ENCODE measurements around the gene TSNAXIP1.

The TSNAXIP1 gene

GRCh38 chr16:67806428-67807147 is at the start of gene TSNAXIP1, which contains the start of gene RANBP10:
Gene TSNAXIP1, plus strand, starts transcription at chr16:67806889. Its CDS starts 261 bp downstream, at chr16:67807150.
Gene RANBP10, minus strand, starts transcription at chr16:67806560. Its CDS starts 24 bp downstream, at chr16:67806536.
- peak; percentile 90 to 95 (median 94) for DNase-seq (ENCODE audit: low read depth in 2 of 3, low spot score in 1 of 3)

- no peak for DNase-seq (ENCODE audit: low read depth in 2 of 3, low spot score in 1 of 3)
Observed at GRCh38 chr16:67758006-67758405, 48.7 kb upstream of the TSNAXIP1 start.

GRCh38 chr16:67758966-67759365 is 47.7 kb upstream of the TSNAXIP1 start:
- no peak for DNase-seq (ENCODE audit: low read depth in 2 of 3, low spot score in 1 of 3)

- no peak for DNase-seq (ENCODE audit: low read depth in 2 of 3, low spot score in 1 of 3)
Observed at GRCh38 chr16:67760206-67760955, 46.3 kb upstream of the TSNAXIP1 start.

GRCh38 chr16:67760956-67761230 is 45.8 kb upstream of the TSNAXIP1 start:
- no peak for DNase-seq (ENCODE audit: low read depth in 2 of 3, low spot score in 1 of 3)

GRCh38 chr16:67761924-67762323 is 44.8 kb upstream of the TSNAXIP1 start:
- no peak for DNase-seq (ENCODE audit: low read depth in 2 of 3, low spot score in 1 of 3)

- DNase-seq (ENCODE audit: low read depth in 2 of 3, low spot score in 1 of 3): no peak
Observed at GRCh38 chr16:67762385-67762784, 44.3 kb upstream of the TSNAXIP1 start.

GRCh38 chr16:67763066-67763465 is 43.6 kb upstream of the TSNAXIP1 start:
- DNase-seq (ENCODE audit: low read depth in 2 of 3, low spot score in 1 of 3): no peak

- no peak for DNase-seq (ENCODE audit: low read depth in 2 of 3, low spot score in 1 of 3)
Observed at GRCh38 chr16:67764158-67764667, 42.5 kb upstream of the TSNAXIP1 start.

- DNase-seq (ENCODE audit: low read depth in 2 of 3, low spot score in 1 of 3): no peak
Observed at GRCh38 chr16:67766291-67766690, 40.4 kb upstream of the TSNAXIP1 start.

GRCh38 chr16:67767953-67768352 is 38.7 kb upstream of the TSNAXIP1 start:
- DNase-seq (ENCODE audit: low read depth in 2 of 3, low spot score in 1 of 3): no peak

- no peak for DNase-seq (ENCODE audit: low read depth in 2 of 3, low spot score in 1 of 3)
Observed at GRCh38 chr16:67770346-67770991, 36.2 kb upstream of the TSNAXIP1 start.

GRCh38 chr16:67773099-67773498 is 33.6 kb upstream of the TSNAXIP1 start:
- DNase-seq (ENCODE audit: low read depth in 2 of 3, low spot score in 1 of 3): no peak

- DNase-seq (ENCODE audit: low read depth in 2 of 3, low spot score in 1 of 3): no peak
Observed at GRCh38 chr16:67773569-67774456, 32.9 kb upstream of the TSNAXIP1 start.

- no peak for DNase-seq (ENCODE audit: low read depth in 2 of 3, low spot score in 1 of 3)
Observed at GRCh38 chr16:67774457-67774853, 32.2 kb upstream of the TSNAXIP1 start.

GRCh38 chr16:67775273-67775672 is 31.4 kb upstream of the TSNAXIP1 start:
- DNase-seq (ENCODE audit: low read depth in 2 of 3, low spot score in 1 of 3): no peak

GRCh38 chr16:67779256-67780014 is 27.3 kb upstream of the TSNAXIP1 start:
- DNase-seq (ENCODE audit: low read depth in 2 of 3, low spot score in 1 of 3): no peak

- DNase-seq (ENCODE audit: low read depth in 2 of 3, low spot score in 1 of 3): no peak
Observed at GRCh38 chr16:67780847-67781564, 25.7 kb upstream of the TSNAXIP1 start.

GRCh38 chr16:67781565-67781921 is 25.1 kb upstream of the TSNAXIP1 start:
- no peak for DNase-seq (ENCODE audit: low read depth in 2 of 3, low spot score in 1 of 3)
